Right lobe of liver (tissue), 6 donors: ENCODE measurements around the gene KIF6. TPM values are rescaled to one million over a fixed set of nuclear protein-coding genes. Genes with fewer than 3 reads are reported as not detected.

Source experiments
- ATAC-seq, 4 donors: fragments of 200-7000 bp; cut with Tn5 transposase; one replicate each; pipeline ENCODE4 v1.9.1; 2020; ENCODE audit warnings: mild to moderate bottlenecking in 4 of 4, moderate library complexity in 4 of 4
- DNase-seq, 3 donors: peaks; one replicate each; pipeline ENCODE4 v3.0.0-alpha.2; 2020
- H3K27ac ChIP-seq, 3 donors: fragments of 200-600 bp; one replicate each; pipeline ENCODE4 v1.8.0; 2022
- H3K27me3 ChIP-seq, 2 donors: fragments of 200-600 bp; one replicate each; pipeline ENCODE4 v1.8.0; 2022
- H3K36me3 ChIP-seq, 4 donors: fragments of 200-600 bp; sonication (generic) in 1 of 4; one replicate each; pipeline versions ENCODE4 v1.5.1 to v1.8.0; 2017 to 2022; ENCODE audit warnings: control low read depth in 1 of 4
- H3K4me1 ChIP-seq, 4 donors: fragments of 200-600 bp; sonication (generic) in 1 of 4; one replicate each; pipeline versions ENCODE4 v1.5.1 to v1.8.0; 2017 to 2022; ENCODE audit warnings: control low read depth in 1 of 4
- H3K4me3 ChIP-seq, 3 donors: fragments of 200-600 bp; one replicate each; pipeline ENCODE4 v1.8.0; 2022
- H3K9me3 ChIP-seq, 4 donors: fragments of 200-600 bp; sonication (generic) in 1 of 4; one replicate each; pipeline versions ENCODE4 v1.5.1 to v1.8.0; 2017 to 2022; ENCODE audit warnings: control low read depth in 1 of 4
- POLR2A ChIP-seq: fragments of 450-650 bp; IDR thresholded peaks from one replicate; pipeline ENCODE4 v1.6.1; 2017; ENCODE audit warnings: antibody characterized with exemption, mild to moderate bottlenecking
- WGBS: methylation state at CpG from one replicate; pipeline ENCODE4 v1.1.6; 2018; ENCODE audit warnings: low coverage, low lambda C conversion rate; ENCODE audit not compliant: insufficient coverage; ENCODE audit errors: missing lambda C conversion rate; 5-methylcytosine and 5-hydroxymethylcytosine counted together
- intact Hi-C, 2 donors: fragments of 100-400 bp; cut with DNase I; formaldehyde crosslinking; loops; one replicate each; pipeline versions ENCODE4 v1.11.2 to v1.14.1; 2022
- total RNA-seq, 6 experiments: library from RNA; depleted of rRNA in 2 of 6; stranded (reverse); fragments of >200 nt in 2 of 6; fragmentation: NEBNext Ultra II Directional in 3 of 6; extraction: Animal tissue kit (Norgen Biotek cat#: 25700) in 3 of 6; gene quantifications; one replicate each; pipeline versions ENCODE4 v1.1.0 to v1.2.4, GENCODE V29; 2016 to 2023
- TF ChIP-seq, protein P1 (sequence below), 4 donors: fragments of 200-600 bp in 3 of 4; fragments of 450-650 bp in 1 of 4; IDR thresholded peaks; one replicate each; pipeline versions ENCODE4 v1.5.1 to v1.8.0; 2016 to 2022; ENCODE audit warnings: antibody characterized with exemption in 4 of 4, mild to moderate bottlenecking in 2 of 4
- donor health status: DM: no; HTN: yes; CAD: no.
- donor health status: DM: no; HTN: no; CAD: no.
- donor health status: DM: no; HTN: no; CAD: no.
- donor health status: DM: no; HTN: yes; CAD: no.
- donor health status: DM: no; HTN: yes; CAD: no.

The KIF6 gene
- total RNA-seq, 6 experiments from 2014 or later, result 0.18 to 0.83 (median 0.37) TPM; not detected in 2

DNA sequence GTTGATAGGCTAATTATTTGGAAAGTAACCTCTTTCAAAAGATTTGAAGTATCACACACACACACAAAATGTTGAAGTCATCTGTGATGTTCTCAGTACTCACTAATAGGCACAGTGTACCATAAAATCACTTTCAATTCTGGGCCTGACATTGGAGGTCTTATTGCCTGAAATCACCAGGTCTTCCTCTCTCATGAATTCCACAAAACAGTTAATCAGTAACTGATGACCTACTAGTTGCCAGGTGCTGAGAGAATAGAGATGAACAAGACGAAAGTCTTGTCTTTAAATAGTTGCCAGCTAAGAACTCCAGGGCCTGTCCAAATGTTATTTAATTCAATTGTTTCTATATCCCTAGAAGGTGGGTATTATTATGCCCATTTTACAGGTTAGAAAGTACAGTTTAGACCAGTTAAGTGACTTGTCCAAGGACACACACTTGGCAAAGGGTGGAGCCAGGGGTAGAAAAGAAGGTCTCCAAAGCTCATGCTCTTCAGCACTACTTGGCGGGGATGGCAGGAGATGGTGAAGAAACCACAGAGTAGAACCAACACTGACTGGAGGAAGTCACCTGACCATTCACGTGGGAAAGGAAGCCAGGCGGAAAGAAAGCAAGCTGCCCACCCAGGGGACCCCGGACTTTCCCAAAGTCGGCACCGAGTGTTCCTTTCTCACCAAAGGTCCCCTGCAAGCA, 116.4 kb downstream of the KIF6 start:
- intact Hi-C loops, result no loop called here
- no peak overlapping the region for H3K4me3 ChIP-seq
- no peaks in the 10 kb centered on the region for H3K9me3 ChIP-seq
- DNase-seq (no peak), ATAC-seq (no peak)
- H3K27me3 ChIP-seq, result no peaks in the 10 kb centered on the region
- H3K36me3 ChIP-seq, result no peaks in the 10 kb centered on the region
- no peaks in the 10 kb centered on the region for H3K4me1 ChIP-seq
- H3K27ac ChIP-seq, result no peak overlapping the region
- 90% methylated on average over 1 of the region's 7 CpGs for WGBS
- TF ChIP-seq POLR2A, result no peak
- TF ChIP-seq, protein P1, sequence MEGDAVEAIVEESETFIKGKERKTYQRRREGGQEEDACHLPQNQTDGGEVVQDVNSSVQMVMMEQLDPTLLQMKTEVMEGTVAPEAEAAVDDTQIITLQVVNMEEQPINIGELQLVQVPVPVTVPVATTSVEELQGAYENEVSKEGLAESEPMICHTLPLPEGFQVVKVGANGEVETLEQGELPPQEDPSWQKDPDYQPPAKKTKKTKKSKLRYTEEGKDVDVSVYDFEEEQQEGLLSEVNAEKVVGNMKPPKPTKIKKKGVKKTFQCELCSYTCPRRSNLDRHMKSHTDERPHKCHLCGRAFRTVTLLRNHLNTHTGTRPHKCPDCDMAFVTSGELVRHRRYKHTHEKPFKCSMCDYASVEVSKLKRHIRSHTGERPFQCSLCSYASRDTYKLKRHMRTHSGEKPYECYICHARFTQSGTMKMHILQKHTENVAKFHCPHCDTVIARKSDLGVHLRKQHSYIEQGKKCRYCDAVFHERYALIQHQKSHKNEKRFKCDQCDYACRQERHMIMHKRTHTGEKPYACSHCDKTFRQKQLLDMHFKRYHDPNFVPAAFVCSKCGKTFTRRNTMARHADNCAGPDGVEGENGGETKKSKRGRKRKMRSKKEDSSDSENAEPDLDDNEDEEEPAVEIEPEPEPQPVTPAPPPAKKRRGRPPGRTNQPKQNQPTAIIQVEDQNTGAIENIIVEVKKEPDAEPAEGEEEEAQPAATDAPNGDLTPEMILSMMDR (IDR thresholded peaks at IDR 0.05), result no peak

DNA sequence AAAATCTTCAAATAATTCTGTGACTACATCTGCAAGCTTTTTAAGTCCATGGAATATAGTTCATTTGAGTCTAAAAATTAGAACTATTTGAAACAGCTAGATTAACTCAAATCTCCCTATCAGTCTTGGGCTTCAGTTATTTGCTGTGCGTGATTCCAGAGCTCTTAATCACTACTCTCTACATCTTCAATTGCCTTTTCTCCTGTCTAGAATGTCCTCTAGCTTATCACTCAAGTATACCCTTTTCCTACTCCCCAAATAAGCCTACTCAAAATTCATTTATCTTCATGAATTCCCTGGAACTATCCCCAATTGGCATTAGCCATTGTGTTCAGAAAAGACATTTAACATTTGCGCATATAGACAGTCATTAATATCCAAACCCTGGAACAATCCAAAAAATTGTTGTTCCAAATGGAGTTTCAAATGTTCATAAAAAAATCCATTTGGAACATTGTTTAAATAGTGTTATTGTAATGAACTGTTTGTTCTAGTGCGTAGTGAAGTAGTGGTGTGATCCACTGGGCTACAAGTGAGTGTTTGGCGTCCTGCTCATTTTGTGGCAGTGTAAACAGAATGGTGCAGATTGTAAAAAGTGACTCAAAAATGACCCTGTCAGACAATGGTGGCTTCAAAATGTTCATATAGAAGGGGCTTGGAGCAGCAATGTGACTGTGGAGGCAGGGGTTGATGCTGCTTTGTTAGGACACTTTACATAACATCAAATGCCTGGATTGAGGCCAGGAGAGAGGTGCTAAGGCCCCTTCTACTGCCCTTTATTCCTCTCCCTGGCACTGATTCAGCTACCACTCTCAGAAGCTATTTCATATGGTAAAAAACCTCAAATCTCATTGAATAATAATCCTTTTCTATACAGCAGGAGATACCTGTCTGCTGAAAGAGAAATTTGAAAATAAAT, 122.3 kb downstream of the KIF6 start:
- H3K36me3 ChIP-seq, result no peaks in the 10 kb centered on the region
- H3K4me3 ChIP-seq, result no peak overlapping the region
- H3K27me3 ChIP-seq, result no peaks in the 10 kb centered on the region
- no peak for ATAC-seq
- WGBS, result 62% methylated on average over 4 of the region's 4 CpGs
- intact Hi-C loops, result no loop called here
- H3K9me3 ChIP-seq, result no peaks in the 10 kb centered on the region
- H3K27ac ChIP-seq, result no peak overlapping the region
- DNase-seq, result no peak
- H3K4me1 ChIP-seq, result no peaks in the 10 kb centered on the region
- TF ChIP-seq POLR2A, result no peak
- TF ChIP-seq, protein P1 (IDR thresholded peaks at IDR 0.05), result no peak

DNA sequence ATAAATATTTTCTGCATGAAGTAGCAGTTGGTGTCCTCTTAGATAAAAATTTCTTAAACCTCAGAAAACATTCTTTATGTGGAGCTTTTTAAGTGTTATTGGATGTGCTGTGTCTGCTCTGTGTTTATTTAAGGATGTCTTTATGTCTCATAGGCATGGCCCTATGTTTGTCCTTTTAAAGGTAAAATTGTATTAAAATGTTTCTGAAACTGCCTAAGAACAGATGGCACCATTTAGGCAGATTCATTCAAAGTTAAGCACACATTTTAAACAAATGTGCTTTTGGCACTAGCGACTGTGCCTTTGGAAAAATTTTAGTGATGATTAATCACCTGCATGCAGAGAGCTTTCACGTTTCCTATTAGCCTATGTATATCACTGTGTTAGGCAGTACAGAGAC, 125.2 kb downstream of the KIF6 start:
- ATAC-seq (no peak), DNase-seq (no peak)
- no peaks in the 10 kb centered on the region for H3K4me1 ChIP-seq
- 75% methylated on average over 2 of the region's 2 CpGs for WGBS
- no peaks in the 10 kb centered on the region for H3K9me3 ChIP-seq
- H3K27ac ChIP-seq, result no peak overlapping the region
- no peaks in the 10 kb centered on the region for H3K36me3 ChIP-seq
- H3K27me3 ChIP-seq, result no peaks in the 10 kb centered on the region
- no peak for TF ChIP-seq POLR2A
- TF ChIP-seq, protein P1 (IDR thresholded peaks at IDR 0.05), result no peak
- intact Hi-C loops, result no loop called here
- no peak overlapping the region for H3K4me3 ChIP-seq

DNA sequence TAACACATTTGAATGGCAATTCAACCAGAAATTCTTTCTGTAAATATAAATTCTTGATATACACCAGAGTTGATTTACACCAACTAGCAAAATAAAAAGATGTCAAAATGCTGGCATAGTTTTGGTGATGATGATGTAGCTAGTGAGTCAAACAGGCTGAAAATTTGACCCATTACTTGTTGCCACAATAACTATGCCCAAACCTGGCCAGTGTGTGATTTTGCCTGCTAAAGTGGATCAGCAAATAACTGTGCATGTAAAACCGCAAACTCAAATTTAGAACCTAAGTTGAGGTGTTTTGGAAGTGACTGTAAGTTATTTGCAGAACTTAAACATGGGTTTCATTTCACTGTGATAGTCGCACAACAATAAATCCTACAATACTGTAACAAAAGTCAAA, 125.9 kb downstream of the KIF6 start:
- no peak for ATAC-seq
- intact Hi-C loops, result no loop called here
- no peak overlapping the region for H3K27ac ChIP-seq
- H3K27me3 ChIP-seq, result no peaks in the 10 kb centered on the region
- DNase-seq, result no peak
- 88% methylated on average over 2 of the region's 2 CpGs for WGBS
- no peak overlapping the region for H3K4me3 ChIP-seq
- H3K36me3 ChIP-seq, result no peaks in the 10 kb centered on the region
- H3K4me1 ChIP-seq, result no peaks in the 10 kb centered on the region
- TF ChIP-seq, protein P1 (IDR thresholded peaks at IDR 0.05), result no peak
- no peak for TF ChIP-seq POLR2A
- H3K9me3 ChIP-seq, result no peaks in the 10 kb centered on the region
